Ramos (cell line): ENCODE results near the gene ANAPC7.
"Not testable (repeated sequence)": the region's sequence is repeated elsewhere in the genome, so short reads cannot be mapped to it uniquely, and the experiment has no call there.

ENCODE experiments used
- in situ Hi-C: fragments of 300-500 bp; cut with MboI; formaldehyde crosslinking; loops from one replicate; pipeline ENCODE4 v1.14.3; 2022; ENCODE audit warnings: low sequenced_read_pairs; ENCODE audit not compliant: unreplicated experiment

The ANAPC7 gene

DNA sequence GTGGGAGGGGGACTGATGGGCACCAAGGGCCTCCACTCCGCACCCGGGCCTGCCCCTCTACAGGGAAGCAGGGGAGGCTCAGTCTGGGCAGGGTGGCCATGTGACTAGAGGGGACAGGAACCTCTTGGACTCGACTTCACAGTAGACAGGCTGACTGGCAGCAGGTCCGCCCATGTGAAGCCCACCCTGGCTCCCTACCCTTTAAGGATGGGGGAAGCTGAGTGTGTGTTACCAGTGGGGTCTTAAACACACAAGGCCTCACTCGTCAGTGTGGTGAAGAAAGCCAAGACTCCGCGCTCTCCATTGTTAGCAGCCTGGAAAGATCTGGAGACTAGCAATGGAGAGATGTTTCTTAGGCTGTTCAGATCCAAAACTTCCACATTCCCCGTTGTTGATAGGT lies 52.4 kb downstream of the ANAPC7 start:
- in situ Hi-C loops: loop anchor here (5.0 to 10.0 kb wide), 2 partner anchors 76 to 254 kb away; no protein-coding TSS in a partner anchor

DNA sequence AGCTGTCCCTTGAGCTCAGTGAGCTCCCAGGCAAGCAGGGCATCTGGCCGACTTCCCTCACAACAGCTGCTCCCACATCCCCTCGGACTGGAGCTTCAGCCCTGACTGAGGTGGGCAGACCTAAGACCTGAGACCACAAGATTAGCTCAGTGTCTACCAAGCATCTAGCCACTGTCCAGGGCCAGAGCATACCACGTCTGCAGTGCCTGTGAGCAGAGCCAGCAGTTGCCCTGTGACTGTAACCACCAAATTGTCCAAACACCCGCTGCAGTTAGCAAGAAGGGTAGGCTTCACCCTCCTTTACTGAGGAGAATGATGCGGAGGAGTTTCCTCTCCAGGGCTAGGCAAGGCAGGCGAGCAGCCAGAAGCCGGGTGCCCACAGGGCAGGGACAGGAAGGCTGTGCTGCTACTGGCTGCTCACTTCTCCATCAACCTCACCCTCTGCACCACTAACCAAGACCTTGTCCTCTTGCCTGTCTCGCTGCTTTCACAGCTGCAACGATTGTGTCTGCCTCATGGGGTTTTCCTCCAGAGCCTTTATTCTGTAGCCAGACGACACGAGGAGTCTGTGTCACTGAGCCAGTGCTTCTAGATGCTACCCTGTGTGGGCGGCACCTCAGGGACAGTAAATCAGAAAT lies 53.9 kb downstream of the ANAPC7 start:
- in situ Hi-C loops: loop anchor here (5.0 to 10.0 kb wide), 2 partner anchors 78 to 255 kb away; no protein-coding TSS in a partner anchor

DNA sequence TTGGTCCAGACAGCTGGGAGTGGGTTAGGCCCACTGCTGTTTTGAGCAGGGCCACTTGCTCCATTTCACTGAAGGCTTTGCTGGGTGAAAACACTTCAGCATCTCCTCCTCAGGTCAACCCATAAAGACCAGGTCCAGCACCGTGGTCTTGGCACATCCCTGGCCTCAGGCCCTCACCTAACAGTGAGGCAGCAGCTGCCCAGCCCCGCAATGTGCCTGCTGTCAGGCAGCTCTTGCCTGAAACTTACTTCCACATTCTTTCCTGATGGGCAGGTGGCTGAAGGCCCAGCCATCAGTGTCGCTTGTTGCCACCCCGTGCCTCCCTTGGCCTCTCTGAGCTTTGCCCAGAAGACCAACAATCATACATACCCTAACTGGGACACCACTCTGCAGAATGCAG lies 54.4 kb downstream of the ANAPC7 start:
- in situ Hi-C loops: no loop called here

DNA sequence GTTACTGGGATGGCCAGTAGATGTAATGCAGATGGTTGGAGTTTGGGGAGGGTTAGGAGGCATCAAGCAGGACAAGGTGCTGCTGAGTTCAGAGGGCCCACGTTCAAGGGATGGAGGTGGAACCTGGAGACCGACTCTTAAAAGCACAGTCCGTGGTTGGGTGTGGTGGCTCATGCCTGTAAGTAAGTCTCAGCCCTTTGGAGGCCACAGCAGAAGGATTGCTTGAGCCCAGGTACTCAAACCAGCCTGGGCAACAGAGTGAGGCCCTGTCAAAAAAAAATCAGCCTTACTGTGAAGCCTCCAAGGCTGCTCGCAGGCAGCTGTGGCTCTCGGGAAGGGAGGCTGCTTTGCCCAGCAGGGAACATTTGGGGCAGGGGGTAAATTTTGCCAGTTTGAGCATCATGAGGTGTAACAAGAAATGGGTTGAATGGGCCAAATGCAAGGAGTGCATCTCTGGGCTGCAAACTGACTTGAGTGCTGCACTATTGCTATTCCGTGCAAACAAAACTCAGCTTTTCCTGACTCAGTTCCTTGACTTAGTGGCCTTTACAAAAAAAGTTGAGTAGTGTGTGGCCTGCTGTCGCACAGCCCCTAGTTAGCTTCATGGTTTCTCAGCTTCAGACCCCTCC lies 55.0 kb downstream of the ANAPC7 start:
- in situ Hi-C loops: no loop called here

DNA sequence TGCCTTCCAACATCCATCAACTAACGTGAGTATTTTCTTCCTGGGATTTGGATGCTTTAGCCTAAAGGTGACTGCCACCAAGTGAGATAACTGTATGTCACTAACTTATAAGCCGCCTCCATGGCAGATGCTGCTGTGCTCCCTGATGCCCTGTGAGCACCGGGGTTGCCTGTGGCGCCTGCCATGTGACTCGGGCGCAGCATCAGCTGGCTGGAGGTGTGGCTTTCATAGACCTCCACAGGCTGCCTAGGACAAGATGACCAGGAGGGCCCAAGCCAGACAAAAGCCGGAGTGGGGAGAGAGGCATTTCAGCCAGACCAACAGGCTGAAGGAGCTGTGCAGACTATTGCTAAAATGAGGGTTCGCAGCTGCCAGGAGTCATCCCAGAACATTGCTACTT lies 55.7 kb downstream of the ANAPC7 start:
- in situ Hi-C loops: no loop called here

DNA sequence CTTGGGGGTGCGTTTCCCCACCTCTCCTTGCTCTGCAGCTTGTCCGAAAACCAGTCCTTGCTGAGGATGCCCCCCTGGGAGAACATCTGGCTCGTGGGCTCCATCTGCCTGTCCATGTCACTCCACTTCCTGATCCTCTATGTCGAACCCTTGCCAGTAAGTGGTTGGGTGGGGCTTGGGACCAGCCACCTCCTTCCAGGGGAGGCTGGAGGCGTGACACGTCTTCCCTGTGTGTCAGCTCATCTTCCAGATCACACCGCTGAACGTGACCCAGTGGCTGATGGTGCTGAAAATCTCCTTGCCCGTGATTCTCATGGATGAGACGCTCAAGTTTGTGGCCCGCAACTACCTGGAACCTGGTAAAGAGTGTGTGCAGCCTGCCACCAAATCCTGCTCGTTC lies 57.5 kb downstream of the ANAPC7 start:
- in situ Hi-C loops: no loop called here

DNA sequence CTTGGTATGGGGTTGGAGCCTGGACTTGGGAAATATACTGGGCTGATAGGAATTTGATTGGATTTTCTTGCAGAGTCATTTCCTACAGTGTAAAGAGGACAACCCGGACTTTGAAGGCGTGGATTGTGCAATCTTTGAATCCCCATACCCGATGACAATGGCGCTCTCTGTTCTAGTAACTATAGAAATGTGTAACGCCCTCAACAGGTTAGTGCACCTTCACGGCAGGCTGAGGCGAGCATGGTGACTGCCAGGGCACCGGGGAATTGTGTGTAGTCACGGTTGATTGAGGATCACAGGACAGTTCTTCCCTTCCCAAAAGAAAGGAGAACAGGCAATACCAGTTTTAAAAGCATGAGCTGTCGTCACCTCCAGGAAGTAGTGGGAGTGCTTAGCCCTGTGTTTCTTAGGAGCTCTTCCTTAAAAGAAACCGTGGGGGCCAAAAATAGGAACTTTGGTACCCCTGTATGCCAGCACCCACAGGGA lies 58.3 kb downstream of the ANAPC7 start:
- in situ Hi-C loops: no loop called here

DNA sequence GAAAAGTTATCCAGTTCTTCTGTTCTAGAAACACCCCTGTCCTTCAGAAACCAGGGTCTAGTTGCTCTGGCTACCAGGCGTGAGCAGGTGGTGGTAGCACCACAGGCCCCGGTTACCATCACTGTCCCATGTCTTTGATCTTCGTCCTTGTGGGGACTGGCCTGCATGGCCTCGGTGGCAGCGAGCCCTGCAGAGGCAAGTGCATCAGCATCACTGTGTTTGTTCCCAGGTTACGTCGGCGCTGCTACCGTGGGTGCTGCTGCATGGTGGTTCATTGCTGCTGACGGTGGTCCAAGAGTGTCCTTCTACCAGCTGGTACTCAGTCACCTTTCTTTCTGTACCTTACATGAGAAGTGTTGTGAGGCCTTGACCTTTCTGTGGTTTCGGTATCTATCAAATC lies 58.9 kb downstream of the ANAPC7 start:
- in situ Hi-C loops: no loop called here

DNA sequence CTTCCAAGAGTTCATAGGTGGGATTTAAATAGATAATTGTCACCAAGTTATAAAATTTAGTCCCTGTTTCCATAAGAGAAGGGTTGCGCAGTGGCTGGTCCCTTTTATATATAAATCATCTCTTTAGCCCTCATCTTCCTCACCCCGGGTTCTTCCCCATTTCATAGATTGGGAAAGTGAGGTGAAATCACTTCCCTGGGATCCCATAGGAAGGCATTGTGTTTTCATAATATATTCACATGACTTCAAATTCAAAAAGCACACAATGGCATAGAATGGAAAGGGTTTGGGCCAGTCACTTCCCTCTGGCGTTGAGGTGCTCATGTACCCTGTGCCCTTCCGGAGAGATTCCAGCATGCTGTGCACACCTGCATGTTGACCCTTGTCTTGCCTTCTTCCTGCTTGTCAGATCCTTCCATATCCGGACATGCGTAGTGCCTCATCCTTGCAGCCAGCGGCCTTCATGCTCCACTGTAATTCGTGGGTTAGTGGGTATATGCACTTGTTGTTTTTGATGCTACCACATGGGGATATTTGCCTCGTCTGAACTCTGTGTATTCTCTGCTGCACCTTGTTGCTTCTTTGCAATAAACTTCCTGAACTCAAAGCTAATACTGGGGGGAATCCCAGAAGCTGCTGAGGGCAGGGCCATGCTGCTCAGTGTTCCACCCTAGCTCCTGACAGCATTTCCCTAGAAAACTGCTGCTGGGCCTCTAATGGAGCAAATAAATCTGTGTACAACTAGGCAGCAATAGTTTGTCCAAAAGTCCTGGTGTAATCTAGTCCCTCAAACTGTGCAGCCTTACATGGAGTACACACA lies 59.6 kb downstream of the ANAPC7 start:
- in situ Hi-C loops: no loop called here

DNA sequence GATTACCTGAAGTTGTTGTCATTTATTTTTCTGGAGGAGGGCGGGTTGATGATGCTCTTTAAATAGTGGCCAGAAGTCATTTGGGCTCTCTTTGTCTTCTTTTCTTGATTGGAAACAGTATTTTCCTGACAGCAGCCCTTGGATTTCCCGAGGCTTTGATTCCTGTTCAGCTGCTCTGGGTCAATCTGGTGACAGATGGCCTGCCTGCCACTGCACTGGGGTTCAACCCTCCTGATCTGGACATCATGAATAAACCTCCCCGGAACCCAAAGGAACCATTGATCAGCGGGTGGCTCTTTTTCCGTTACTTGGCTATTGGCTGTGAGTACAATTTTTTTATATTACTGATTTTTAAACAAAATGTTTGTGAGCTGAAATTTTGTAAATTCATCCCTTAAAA lies 60.4 kb downstream of the ANAPC7 start:
- in situ Hi-C loops: no loop called here

DNA sequence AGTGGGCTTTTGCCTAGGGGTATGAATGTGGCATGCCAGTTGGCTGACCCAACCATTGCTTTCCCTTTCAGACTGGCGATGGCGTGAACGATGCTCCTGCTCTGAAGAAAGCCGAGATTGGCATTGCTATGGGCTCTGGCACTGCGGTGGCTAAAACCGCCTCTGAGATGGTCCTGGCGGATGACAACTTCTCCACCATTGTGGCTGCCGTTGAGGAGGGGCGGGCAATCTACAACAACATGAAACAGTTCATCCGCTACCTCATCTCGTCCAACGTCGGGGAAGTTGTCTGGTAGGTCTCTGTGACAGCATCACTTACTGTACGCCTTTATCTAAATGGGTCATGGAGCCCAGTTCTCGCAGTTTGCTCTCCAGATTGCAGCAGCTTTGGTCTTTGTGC lies 61.4 kb downstream of the ANAPC7 start:
- in situ Hi-C loops: no loop called here

DNA sequence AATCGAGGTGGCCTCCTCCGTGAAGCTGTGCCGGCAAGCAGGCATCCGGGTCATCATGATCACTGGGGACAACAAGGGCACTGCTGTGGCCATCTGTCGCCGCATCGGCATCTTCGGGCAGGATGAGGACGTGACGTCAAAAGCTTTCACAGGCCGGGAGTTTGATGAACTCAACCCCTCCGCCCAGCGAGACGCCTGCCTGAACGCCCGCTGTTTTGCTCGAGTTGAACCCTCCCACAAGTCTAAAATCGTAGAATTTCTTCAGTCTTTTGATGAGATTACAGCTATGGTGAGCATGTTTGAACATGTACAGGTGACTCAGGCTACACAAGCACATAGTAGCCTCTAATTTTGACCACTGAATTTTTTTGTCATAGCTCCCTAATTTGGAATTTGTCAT lies 62.8 kb downstream of the ANAPC7 start:
- in situ Hi-C loops: no loop called here

DNA sequence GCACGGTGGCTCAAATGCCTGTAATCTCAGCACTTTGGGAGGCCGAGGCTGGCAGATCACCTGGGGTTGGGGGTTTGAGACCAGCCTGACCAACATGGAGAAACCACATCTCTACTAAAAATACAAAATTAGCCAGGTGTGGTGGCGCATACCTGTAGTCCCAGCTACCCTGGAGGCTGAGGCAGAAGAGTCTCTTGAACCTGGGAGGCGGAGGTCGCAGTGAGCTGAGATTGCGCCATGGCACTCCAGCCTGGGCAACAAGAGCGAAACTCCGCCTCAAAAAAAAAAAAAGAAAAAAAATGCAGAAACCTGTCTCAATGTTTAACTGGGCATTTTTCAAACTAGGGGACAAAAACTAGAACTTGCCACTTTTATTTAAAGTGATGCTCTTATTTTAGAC lies 63.2 kb downstream of the ANAPC7 start:
- in situ Hi-C loops: not testable (repeated sequence)

DNA sequence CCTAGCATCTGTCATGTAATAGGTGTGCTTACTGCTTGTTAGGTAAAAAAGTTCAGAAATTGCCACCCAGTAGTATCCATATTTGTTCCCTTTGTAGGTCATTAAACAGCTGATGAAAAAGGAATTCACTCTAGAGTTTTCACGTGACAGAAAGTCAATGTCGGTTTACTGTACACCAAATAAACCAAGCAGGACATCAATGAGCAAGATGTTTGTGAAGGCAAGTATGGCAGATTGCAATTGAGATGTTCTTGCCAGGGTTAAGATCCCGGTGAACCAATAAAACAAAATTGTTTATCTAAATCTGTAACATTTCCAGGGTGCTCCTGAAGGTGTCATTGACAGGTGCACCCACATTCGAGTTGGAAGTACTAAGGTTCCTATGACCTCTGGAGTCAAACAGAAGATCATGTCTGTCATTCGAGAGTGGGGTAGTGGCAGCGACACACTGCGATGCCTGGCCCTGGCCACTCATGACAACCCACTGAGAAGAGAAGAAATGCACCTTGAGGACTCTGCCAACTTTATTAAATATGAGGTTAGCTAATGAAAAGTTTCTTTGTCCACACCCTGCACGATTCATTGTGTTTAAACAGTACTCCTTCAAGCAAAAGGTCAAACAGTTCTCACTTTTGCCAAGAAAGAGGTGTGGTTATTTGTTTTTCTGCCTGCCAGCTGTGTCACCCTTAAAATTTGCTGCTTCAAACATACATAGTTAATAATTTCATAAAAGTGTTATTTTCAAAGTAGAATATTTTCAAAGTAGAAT lies 64.1 kb downstream of the ANAPC7 start:
- in situ Hi-C loops: no loop called here

DNA sequence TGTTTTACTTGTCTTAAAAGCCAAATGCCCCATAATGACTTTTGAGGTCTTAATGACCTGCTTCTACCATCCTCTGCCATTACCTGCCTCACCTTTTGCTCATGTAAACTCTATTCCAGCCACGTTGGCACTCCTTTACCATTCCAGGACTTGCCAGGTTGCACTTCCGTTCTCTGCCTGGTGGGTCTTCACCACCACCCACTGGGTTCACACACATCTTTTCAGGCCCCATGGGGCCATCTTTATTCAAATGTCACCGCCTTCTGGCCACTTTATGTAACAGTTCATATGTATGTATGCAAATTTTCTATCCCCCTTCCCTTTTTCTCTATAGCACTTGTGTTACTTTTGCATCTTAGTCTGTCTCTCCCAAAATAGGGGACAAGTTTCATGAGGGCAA lies 64.8 kb downstream of the ANAPC7 start:
- in situ Hi-C loops: no loop called here

DNA sequence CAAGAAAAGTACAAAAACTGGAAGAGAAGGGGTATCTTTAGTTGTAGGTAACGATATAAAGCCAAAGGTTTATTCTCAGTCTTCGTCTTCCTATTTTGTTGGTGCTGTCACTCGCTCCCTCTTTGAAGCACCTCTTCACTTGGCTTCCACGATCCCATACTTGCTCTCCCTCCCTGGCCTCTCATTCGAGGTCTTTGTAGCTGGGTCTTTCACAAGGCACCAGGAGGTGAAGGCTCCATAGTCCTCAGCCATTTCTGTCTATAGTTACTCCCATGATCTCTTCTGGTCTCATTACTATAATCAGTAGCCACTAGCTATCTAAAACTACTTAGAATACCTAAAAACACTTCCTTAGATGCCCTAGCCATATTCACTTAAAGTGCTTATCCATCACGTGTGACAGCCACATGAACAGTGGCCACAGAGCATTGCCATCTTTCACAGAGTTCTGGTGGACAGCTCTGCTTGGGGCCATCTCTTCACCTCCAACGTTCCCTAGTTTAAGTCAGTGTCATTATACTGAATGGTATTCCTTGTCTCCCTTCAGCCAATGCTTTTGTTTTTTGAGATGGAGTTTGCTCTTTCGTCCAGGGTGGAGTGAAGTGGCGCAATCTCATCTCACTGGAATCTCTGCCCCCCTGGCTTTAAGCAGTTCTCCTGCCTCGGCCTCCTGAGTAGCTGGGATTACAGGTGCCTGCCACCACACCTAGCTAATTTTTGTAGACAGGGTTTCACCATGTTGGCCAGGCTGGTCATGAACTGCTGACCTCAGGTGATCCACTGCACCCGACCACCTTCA lies 65.4 kb downstream of the ANAPC7 start:
- in situ Hi-C loops: no loop called here

DNA sequence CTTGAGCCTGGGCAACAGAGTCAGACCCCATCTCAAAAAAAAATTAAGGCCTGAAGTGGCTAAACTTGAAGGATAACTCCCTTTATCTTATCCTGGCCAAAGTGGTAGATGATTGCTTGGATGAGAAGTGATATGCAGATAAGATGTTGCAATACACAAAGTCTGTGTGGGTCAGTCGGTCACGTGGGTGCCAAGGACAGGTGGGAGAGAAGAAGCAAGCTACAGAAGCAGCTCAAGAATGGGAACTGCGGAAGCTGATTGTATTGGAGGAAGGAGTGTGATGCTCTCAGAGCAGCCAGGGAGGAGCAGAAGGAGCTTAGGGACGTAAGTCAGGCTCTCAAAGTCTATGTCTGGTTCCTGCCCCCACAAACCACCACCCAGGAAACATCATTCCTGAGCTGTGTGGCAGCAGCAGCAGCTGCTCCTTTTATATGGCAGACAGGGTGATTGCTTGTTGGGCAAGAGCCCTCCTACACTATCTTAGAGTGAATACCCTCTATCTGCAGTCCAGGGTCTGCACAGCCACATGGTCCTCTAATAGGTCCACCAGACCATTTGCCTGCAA lies 67.9 kb downstream of the ANAPC7 start:
- in situ Hi-C loops: no loop called here

DNA sequence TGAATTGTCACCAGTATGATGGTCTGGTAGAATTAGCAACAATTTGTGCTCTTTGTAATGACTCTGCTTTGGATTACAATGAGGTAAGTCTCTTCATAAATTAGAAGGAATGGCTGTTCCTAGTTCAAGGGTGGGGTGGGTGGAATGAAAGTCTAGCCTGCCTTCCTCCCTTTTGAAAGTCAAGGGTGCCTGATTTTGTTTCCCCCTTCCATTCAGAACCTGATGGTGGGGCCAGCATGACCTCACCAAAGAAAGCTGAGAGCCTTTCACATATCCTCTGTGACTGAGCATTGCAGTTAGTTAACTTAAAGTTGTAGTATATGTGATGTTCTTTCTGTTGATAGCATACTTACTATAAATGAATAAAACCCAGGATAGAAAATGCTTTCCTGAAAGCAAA lies 70.3 kb downstream of the ANAPC7 start:
- in situ Hi-C loops: no loop called here

DNA sequence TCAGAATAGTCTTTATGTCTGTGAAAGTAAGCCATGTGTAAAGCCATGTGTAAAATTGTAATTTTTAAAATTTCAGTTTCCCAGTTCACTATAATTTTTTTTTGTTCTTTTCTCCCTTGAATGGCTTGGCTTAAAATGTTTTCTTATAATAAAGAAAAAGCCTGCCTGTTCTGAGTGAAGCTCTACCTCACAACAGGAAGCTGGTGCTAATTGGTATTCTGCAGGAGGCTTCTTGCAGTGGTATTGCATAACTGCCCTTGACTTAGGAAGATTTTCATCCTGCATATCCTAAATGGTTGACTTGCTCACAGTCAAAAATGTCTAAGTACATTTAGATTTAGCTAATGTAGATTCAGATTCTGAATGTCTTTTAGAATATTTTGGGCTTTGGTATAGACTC lies 73.0 kb downstream of the ANAPC7 start:
- in situ Hi-C loops: no loop called here
